ENCODE data around the gene NRXN2. TPM values are rescaled to one million over a fixed set of nuclear protein-coding genes. Genes with fewer than 3 reads are reported as not detected.

Gene NRXN2
- not detected in 2 replicates for total RNA-seq (2022)
- Bru-seq, nascent RNA = percentile 3 among the genes with signal in this experiment
- percentile 10 among the genes with signal in this experiment for BruChase-seq, experiment 1, labeled RNA remaining after a 6-hour chase
- BruChase-seq, experiment 2, labeled RNA remaining after a 2-hour chase = percentile 5 among the genes with signal in this experiment
- long read RNA-seq = 0 reads

GRCh38 chr11:64723117-64723906 is at the start of gene NRXN2:
TSS of gene NRXN2 (minus strand) at chr11:64723197. CDS start at chr11:64713699, 9,498 bp downstream.
- Mint-ChIP-seq H3K4me3 (ENCODE audit: unreplicated experiment) (peak within 1 kb of the TSS; percentile 62), H3K9me3 (ENCODE audit: unreplicated experiment) (no peaks in the 10 kb centered on the region), H3K4me1 (ENCODE audit: insufficient read depth, unreplicated experiment) (no peaks in the 10 kb centered on the region), H3K27me3 (ENCODE audit: insufficient read depth, unreplicated experiment) (peaks cover 62% of the 10 kb centered on the region), H3K27ac (ENCODE audit: low read depth, unreplicated experiment) (no peak within 1 kb of the TSS), H3K36me3 (ENCODE audit: insufficient read depth, unreplicated experiment) (no peaks in the 10 kb centered on the region)
- CTCF ChIA-PET = interaction anchor here (1.2 to 1.6 kb wide), 2 partner anchors 35 to 72 kb away, joined by 4 to 5 read pairs; no protein-coding TSS in a partner anchor
- peak; percentile 74 for DNase-seq (ENCODE audit: unreplicated experiment)
- BruUV-seq (replicated peaks) = no TSS peak
- peak; percentile 96 for TF ChIP-seq CTCF (IDR thresholded peaks at IDR 0.05; ENCODE audit: unreplicated experiment)
- intact Hi-C loops (cut with micrococcal nuclease) = loop anchor here (1.0 kb wide), 2 partner anchors 35 to 170 kb away; no protein-coding TSS in a partner anchor
- POLR2A ChIA-PET = no interaction called here

- no peaks in the 10 kb centered on the region for H3K9me3 Mint-ChIP-seq (ENCODE audit: unreplicated experiment)
- TF ChIP-seq CTCF (IDR thresholded peaks at IDR 0.05; ENCODE audit: unreplicated experiment) = no peak
- intact Hi-C loops (cut with micrococcal nuclease) = no loop called here
- ChIA-PET CTCF (interaction anchor here (0.7 to 2.7 kb wide), 3 partner anchors 29 to 860 kb away, joined by 3 to 9 read pairs (median 5); partner anchors contain the start of gene RASGRP2), POLR2A (interaction anchor here (0.6 to 9.8 kb wide), 4 partner anchors 10 to 351 kb away, joined by 3 to 86 read pairs (median 4); partner anchors contain the start of gene PYGM)
- BruUV-seq (replicated peaks) = no TSS peak
- no peaks in the 10 kb centered on the region for H3K27me3 Mint-ChIP-seq (ENCODE audit: insufficient read depth, unreplicated experiment)
- H3K4me1 Mint-ChIP-seq (ENCODE audit: insufficient read depth, unreplicated experiment) = peaks cover 14% of the 10 kb centered on the region
- no peak overlapping the region for H3K4me3 Mint-ChIP-seq (ENCODE audit: unreplicated experiment)
- peaks cover 100% of the 10 kb centered on the region for H3K36me3 Mint-ChIP-seq (ENCODE audit: insufficient read depth, unreplicated experiment)
- DNase-seq (ENCODE audit: unreplicated experiment) = no peak
- no peak overlapping the region for H3K27ac Mint-ChIP-seq (ENCODE audit: low read depth, unreplicated experiment)
These were observed 49.5 kb upstream of the NRXN2 start for GRCh38 chr11:64772303-64773018.

GRCh38 chr11:64771861-64772260 is 48.9 kb upstream of the NRXN2 start:
- H3K9me3 Mint-ChIP-seq (ENCODE audit: unreplicated experiment) = no peaks in the 10 kb centered on the region
- POLR2A ChIA-PET = interaction anchor here (0.6 to 9.8 kb wide), 2 partner anchors 10 to 352 kb away, joined by 3 to 86 read pairs; partner anchors contain the start of gene PYGM
- TF ChIP-seq CTCF (IDR thresholded peaks at IDR 0.05; ENCODE audit: unreplicated experiment) = no peak
- H3K36me3 Mint-ChIP-seq (ENCODE audit: insufficient read depth, unreplicated experiment) = peaks cover 100% of the 10 kb centered on the region
- H3K4me1 Mint-ChIP-seq (ENCODE audit: insufficient read depth, unreplicated experiment) = peaks cover 14% of the 10 kb centered on the region
- DNase-seq (ENCODE audit: unreplicated experiment) = no peak
- CTCF ChIA-PET = interaction anchor here (0.5 to 2.7 kb wide), 3 partner anchors 28 to 1891 kb away, joined by 3 to 9 read pairs (median 4); partner anchors contain the start of genes RASGRP2 and SLC3A2
- no peak overlapping the region for H3K27ac Mint-ChIP-seq (ENCODE audit: low read depth, unreplicated experiment)
- no TSS peak for BruUV-seq (replicated peaks)
- H3K27me3 Mint-ChIP-seq (ENCODE audit: insufficient read depth, unreplicated experiment) = no peaks in the 10 kb centered on the region
- intact Hi-C loops (cut with micrococcal nuclease) = no loop called here
- no peak overlapping the region for H3K4me3 Mint-ChIP-seq (ENCODE audit: unreplicated experiment)

Measured in MCF 10A (cell line).